Measurements from ENCODE around the gene DUSP28.
A peak's percentile ranks its signal among the peaks of the same experiment; 100 is the strongest.
"Not testable (repeated sequence)": the region's sequence is repeated elsewhere in the genome, so short reads cannot be mapped to it uniquely, and the experiment has no call there.

The DUSP28 gene

DNA sequence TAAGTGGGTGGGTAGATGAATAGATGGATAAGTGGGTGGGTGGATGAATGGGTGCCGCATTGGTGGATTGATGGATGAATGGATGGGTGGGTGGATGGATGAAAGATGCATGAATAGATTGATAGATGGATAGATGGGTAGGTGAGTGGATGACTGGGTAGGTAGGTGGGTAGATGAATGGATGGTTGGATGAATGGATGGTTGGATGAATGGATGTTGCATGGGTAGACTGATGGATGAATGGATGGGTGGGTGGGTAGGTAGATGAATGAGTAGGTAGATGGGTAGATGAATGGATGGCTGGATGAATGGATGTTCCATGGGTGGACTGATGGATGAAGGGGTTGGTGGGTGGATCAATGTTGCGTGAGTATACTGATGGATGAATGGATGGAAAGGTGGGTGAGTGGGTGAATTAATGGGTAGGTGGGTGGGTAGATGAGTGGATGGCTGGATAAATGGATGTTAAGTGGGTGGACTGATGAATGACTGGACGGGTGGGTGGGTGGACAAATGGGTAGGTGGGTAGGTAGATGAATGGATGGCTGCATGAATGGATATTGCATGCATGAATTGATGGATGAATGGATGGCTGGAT, 32.9 kb upstream of the DUSP28 start:
- no peak for DNase-seq (ENCODE audit: low read depth)

DNA sequence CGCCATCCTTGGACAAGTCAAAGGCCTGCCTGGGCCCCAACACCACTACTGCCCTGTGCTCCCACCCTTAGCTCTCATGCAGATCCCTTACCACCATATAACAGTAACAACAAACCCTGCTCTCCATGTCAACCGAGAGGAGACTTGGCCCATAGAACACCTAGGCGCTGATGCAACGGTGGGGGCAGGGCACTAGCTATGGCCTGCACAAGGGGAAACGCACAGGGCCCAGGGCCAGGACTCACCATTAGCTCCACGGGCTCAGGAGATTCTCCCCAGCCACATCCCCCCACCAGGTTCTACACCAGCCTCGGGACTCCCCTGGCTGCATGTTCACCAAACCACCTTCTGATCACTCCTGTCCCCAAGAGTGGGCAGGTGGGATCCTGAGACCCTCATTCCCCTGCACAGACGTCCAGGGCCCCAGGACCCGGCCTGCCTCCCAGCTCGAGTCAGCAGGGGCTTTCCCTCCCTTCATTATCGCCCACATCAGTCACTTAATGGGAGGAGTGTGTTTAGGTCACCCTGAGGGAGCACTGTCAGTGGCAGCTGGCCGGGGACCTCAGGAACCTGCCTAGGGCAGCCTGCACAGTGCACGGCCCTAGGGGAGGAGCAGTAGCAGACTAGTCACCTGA, 31.6 kb upstream of the DUSP28 start:
- no peak for DNase-seq (ENCODE audit: low read depth)

DNA sequence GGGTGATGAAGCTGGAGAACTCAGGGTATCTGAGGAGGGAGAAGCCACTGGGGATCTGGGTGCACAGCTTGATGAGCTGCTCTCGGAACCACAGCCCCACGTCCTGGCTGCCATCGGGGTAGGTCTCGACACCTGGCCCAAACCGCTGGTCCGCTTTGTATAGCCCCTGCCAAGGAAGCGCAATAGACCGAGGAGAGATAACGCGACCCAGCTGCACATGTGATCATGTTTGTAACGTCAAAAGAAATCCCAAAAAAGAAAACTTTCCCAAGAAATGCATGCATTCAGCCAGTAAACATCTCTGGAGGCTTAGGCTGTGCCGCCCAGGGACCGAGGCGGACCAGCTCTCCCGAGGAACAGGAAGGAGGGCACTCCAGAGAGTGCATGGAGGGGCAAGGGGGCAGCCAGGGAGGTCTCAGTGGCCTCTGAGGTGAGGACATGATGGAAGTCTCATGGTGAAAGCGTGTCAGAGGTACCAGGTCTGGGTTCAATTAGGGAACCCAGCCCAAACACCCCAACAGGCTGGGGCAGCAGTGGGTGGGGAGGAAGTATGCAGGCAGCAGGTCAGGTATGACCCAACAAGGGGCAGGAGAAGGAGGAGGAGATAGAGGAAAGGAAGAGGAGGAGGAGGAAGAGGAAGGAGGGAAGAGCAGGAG, 30.7 kb upstream of the DUSP28 start:
- DNase-seq (ENCODE audit: low read depth) = no peak

DNA sequence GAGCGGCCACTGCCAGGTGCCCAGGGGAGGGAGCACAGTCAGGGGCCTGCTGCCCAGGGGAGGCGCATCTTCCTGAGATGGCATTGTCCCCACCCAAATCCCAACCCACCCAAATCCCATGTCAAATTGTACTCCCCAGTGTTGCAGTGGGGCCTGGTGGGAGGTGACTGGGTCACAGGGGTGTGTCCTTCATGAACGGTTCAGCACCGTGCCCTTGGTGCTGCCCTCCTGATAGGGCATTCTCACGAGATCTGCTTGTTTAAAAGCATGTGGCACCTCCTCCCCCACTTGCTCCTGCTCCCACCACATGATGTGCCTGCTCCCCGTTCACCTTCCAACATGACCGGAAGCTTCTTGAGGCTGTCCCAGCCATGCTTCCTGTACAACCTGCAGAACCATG, 30.0 kb upstream of the DUSP28 start:
- no peak for DNase-seq (ENCODE audit: low read depth)

DNA sequence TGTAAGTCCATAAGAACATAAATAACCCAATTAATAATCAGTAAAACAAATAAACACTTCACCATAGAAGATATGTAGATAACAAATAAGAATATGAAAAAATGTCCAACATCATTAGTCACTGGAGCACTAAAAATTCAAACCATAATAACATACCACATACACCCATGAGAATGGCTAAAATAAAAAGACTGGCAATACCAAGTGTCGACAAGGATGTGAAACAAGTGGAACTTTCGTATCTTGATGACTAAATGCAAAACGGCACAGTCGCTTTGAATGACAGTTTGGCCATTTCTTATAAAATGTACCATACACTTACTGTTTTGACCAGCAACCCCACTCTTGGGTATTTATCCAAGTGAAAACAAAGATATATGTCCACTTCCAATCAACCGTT, 29.1 kb upstream of the DUSP28 start:
- no peak for DNase-seq (ENCODE audit: low read depth)

DNA sequence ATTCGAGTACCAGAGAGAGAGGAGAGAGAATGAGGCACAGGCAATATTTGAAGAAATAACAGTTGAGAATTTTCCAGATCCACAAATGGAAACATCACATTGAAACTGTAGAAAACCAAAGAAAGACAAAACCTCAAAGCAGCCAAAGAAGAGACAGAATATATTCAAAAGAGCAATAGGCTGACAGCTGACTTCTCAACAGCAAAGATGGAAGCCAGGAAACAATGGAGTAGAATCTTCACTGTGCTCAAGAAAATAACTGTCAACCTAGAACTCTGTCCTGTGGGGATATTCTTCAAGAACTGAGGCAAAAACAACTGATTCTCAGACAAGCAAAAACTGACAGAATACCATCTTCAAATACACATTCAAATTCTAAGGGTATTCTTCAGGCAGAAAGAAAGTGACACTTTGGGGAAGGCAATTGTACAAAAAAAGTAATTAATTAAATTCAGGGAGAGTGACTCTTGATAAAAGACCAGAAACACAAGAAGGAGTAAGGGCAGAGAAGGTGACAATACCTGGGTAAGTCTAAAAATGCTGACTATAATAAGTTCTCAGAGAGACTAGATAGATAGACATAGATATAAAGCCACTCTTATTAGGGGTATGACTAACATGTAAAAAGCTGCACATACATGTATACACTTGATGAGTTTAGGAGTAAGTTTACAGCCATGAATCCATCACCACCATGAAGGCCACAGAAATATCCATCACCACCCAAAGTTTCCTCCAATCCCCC, 28.0 kb upstream of the DUSP28 start:
- no peak for DNase-seq (ENCODE audit: low read depth)

DNA sequence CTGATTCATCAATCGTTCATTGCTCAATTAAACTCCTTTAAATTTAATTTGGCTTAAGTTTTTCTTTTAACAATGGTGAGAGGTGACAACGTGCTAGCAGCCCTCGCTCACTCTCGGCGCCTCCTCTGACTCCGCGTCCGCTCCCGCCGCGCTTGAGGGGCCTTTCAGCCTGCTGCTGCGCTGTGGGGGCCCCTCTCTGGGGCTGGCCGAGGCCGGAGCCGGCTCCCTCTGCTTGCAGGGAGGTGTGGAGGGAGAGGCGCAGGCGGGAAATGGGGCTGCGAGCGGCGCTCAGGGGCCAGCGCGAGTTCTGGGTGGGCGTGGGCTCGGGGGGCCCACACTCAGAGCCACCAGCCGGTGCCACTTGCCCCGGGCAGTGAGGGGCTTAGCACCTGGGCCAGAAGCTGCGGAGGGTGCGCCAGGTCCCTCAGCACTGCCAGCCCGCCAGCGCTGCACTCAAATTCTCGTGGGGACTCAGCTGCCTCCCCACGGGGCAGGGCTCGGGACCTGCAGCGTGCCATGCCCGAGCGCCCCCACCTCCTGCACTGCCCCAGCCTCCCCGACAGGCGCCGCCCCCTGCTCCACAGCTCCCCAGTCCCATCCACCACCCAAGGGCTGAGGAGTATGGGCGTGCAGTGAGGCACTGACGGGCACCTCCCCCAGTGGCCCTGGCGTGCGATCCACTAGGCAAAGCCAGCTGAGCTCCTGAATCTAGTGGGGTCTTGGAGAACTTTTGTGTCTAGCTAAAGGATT, 22.0 kb upstream of the DUSP28 start:
- no peak for DNase-seq (ENCODE audit: low read depth)

DNA sequence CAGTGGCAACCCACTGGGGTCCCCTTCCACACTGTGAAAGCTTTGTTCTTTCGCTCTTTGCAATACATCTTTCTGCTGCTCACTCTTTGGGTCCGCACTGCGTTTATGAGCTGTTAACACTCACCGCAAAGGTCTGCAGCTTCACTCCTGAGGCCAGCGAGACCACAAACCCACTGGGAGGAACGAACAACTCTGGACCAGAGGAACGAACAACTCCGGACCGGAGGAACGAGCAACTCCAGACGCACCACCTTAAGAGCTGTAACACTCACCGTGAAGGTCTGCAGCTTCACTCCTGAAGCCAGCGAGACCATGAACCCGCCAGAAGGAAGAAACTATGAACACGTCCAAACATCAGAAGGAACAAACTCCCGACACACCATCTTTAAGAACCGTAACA, 21.1 kb upstream of the DUSP28 start:
- not testable (repeated sequence) for DNase-seq (ENCODE audit: low read depth)

DNA sequence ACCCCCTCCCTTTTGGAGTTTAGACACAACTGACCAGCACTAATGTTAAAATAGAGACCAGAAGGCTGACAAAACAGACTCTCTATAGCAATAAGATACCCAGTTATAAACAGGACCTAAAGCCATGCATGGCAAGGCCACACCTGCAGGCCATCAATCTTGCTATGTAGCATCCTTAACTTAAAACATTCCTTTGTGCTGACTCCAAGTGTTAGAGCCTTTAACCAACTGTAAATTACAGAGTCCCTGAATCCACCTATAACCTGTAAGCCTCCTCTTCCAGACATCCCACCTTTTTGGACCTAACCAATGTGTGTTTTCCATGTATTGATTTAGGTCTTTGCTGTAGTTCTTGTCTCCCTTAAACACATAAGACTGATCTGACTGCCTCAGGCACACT, 20.3 kb upstream of the DUSP28 start:
- no peak for DNase-seq (ENCODE audit: low read depth)

DNA sequence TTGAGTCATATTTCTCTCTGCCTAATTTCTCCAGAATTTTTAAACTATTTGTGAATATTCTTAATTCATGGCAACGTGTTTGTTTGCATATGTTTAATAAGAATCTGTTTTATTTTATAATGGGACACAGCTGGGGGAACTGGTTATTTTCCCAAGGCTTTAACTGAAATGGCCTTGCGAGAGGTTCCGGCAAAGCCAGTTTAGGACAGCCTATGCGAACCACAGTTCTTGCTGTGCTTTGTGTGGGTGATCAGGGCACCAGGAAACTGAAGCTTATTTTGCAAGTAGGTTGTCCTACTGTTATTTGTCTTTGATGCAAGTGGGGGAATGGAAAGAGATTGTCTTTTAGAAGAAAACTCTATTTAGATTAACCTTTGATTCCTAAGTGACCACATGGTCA, 8.9 kb upstream of the DUSP28 start:
- DNase-seq (ENCODE audit: low read depth) = no peak

DNA sequence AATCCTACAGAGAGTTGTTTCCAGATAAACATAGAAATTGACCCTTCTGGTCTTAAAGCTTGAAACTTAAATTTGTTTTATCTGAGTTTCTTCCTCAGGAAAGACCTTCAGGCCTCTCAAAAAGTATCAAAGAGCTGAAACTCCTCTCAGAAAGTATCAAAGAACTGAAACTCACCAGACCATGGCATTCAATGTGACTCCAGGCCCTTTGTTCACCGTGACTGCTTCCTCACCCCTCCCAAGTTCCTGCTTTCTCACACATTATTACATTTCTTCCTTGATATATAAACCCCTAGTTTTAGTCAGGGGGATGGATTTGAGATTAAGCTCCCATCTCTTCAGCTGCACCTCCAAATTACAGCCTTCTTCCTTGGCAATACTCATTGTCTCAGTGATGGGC, 8.3 kb upstream of the DUSP28 start:
- DNase-seq (ENCODE audit: low read depth) = no peak

DNA sequence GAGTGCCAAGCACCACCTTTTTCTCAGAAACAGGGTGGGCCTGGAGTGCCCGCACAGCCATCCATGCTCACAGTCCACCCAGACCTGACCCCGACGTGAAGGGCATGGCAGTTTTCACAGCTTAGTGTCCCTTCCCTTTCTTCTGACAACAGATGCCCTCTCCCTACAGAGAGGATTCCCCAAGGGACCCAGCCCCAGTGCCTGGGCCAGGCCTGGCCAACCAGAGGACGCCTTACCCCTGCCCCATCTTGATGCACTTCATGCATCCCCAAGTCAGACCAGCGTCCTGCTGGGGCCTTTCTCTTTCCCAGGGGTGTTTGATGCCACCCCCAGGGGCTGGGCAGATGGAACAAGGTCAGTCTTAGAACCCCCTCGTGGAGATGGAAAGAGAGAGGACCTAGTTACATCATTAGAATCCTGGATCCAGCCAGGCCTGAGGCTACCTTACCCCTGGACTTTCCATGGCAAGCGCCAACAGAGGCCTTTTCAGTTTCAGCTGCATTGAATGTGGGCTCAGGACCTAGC, 6.1 kb upstream of the DUSP28 start:
- DNase-seq (ENCODE audit: low read depth) = no peak

DNA sequence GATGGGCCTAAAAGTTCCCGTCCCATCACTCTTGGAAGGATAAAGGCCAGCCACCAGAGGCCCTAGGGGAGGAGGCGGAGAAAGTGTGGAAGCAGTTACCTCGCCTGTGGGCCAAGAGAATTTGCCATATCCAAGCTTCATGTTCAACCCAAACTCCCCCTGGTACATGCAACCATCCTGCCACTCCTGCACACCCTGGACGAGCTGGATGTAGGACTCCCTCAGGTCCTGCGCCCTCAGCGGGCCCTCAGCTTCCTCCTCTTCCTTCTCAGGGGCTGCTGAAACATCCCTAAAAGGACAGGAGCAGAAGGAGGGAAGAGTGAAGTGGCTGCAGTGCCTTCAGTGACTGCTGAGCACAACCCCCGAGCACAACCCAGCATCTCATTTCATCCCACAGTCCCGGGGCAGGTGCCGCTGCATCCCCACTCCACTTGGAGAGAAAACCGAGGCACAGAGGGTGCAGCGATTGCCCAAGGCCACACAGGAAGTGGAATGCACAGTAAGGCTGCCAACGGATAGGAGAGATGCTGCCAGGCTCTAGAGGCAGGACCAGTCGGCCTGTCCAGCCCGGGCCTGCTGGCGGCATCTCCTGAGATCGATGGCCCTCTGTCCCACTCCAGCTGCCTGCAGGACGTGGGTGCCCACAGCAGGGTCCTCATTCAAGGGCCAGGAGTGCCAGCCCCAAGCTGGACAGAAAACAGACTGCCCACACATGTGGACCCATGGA, 5.2 kb upstream of the DUSP28 start:
- no peak for DNase-seq (ENCODE audit: low read depth)

DNA sequence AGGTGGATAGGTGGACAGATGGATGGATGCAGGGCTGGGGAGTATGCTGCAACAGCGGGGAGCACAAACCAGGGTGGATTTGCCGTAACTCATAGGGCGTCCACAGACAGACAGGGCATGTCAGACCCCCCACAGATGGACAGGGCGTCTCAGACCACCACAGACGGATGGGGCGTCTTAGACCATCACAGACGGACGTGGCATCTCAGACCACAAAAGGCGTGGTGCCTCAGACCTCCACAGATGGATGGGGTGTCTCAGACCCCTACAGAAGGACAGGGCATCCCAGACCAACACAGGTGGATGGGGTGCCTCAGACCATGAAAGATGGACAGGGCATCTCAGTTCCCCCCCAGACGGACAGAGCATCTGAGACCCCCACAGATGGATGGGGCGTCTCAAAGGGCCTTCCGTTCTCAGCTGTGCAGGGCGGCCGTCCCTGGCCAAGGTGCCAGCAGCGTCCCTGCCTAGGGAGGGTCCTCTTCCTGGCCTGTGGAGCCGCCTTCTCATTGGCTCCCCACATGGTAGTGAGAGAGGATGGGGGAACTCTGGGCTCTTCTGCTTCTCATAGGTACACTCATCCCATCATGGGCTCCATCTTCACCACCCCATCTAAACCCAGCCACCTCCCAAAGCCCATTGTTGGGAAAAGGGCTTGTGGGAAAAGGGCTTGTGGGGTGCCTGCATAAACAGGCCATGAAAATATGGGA, 4.5 kb upstream of the DUSP28 start:
- DNase-seq (ENCODE audit: low read depth) = no peak

DNA sequence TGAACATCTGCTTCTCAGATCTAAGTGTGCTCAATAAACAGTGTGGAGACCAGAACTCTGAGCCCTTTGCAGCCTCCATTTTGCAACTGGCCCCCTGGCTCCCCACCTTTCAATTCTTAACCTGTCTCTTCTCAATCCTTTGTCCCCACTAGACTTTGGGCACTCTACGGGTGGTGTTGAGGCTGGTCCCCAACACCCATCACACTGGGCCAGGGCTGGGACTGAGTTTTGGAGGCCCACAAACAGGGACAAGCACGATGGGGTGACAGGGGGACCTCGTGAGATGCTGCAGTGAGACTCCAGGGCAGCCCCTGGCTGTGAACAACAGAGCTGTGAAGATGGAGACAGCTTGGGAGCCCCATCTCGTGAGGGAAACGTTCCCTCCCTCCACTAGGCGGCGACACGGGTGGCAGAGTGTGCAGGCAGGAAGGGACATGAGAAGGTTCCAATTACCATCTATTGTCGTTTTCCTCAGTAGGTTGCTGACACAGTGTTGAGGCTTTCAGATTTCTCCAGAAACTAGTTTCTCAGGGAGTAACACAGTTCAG, 3.5 kb upstream of the DUSP28 start:
- peak; percentile 71 for DNase-seq (ENCODE audit: low read depth)

DNA sequence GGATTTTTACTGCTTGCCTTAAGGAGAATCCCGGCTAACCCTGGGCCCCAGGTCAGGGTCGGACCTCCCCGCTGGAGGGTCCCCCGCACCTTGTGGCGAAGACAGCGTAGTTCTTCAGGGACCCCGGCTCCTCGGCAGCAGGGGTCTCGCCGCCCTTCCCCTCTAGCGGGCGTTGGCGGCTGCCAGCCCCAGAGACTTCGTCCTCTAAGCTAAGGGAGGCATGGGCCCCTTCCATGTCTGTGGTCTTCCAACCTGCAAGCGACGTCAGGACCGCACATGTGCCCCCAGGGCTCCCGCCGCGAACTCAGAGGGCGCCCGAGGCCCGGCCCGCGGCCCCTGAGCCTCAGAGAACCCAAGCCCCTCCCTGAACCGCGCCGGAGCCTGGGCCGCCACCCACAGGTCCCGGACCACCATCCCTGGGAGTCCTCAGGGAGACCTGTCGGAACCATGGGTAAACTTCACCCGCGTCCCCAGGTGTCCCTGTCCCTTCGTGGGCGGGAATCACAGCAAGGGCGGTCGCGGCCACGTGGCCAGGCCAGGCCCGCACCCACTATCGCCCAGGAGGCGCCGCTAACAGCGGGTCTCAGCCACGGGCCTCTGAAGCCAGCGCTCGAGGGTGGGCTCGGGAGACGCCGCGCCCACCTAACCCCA, 2.9 kb upstream of the DUSP28 start:
- DNase-seq (ENCODE audit: low read depth) = no peak

DNA sequence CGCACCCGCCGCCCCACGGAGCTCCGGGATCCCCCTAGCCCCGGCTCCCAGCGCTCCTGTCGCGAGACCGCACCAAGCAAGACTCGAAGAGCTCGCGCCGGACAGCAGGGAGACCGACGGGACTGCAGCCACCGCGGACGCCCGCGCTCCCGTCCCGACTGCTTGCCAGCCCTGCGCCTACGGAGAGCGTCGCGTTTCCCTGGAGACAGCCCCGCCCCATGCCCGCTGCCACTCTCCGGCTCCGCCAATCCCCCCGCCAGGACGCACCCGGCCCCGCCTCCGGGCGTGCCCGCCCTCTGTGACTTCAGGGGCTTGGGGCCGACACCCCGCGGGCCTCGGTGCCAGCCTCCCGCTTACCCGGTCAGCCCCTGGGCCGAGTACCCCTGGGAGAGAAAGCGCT, 2.3 kb upstream of the DUSP28 start, which contains the start of gene ANKMY1:
ANKMY1 (minus strand) TSS at position 181 of the 400 bp plus-strand sequence. CDS start 653 bp downstream, outside the sequence.
- DNase-seq (ENCODE audit: low read depth) = peak; percentile 55

DNA sequence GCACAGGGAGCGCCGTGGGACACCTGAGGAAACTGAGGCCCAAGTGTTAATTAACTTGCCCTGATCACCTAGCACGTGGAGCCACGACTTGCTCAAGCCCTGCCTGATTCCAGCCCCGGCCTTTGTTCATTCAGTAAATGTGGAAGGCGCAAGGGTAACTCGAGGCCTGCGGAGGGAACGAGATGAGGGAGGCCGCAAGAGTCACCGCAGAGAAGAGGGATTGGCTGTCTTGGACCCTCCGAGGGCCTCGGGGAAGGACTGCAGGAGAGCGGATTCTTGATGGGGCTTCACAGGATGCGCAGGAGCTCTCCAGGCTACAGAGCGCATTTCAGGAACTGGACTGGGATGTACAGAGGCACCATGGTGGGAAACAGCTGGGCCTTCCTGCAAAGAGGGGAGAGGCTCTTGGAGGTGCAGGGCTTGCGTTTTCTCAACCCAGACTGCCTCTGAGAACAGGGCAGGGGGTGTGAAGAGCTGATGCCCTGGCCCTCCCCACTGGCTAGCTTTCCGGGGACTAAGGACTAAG, 1.9 kb upstream of the DUSP28 start:
- DNase-seq (ENCODE audit: low read depth) = no peak

DNA sequence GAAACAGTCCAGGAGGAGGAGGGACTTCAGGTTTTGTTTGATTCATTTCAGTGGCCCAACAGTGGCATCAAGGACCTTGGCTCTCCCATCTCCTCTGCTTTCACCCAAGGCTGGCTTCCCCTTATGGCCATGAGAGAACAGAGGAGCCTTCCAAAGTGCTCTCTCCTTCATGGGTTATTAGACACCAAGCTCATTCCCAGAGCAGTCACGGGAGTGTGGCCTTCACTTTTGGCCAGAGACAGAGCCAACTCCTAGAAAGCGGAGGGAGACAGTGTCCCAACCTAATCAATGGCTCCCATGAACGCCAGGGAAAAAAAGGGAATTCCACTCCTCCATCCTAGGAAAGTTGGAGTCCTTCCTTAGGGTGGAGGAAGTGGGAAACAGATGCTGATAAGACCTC, 871 bp upstream of the DUSP28 start:
- no peak for DNase-seq (ENCODE audit: low read depth)
